ENCODE results near the gene OR10G7. TPM values are rescaled to one million over a fixed set of nuclear protein-coding genes. Genes with fewer than 3 reads are reported as not detected.

Gene OR10G7
- not detected for total RNA-seq

- no peak for DNase-seq (ENCODE audit: low spot score)
Observed at GRCh38 chr11:124041254-124041653, at the start of gene OR10G7. TSS of gene OR10G7 (minus strand) at chr11:124041325. CDS start at chr11:124039001, 2,324 bp downstream.

GRCh38 chr11:124085997-124086846, 45.1 kb upstream of the OR10G7 start:
- no peak for DNase-seq (ENCODE audit: low spot score)

- DNase-seq (ENCODE audit: low spot score), result no peak
Observed at GRCh38 chr11:124085583-124085982, 44.5 kb upstream of the OR10G7 start.

GRCh38 chr11:124082371-124082770, 41.2 kb upstream of the OR10G7 start:
- no peak for DNase-seq (ENCODE audit: low spot score)

GRCh38 chr11:124081483-124081882, 40.4 kb upstream of the OR10G7 start:
- no peak for DNase-seq (ENCODE audit: low spot score)

- no peak for DNase-seq (ENCODE audit: low spot score)
Observed at GRCh38 chr11:124080327-124081001, 39.3 kb upstream of the OR10G7 start.

GRCh38 chr11:124079631-124080326, 38.7 kb upstream of the OR10G7 start:
- DNase-seq (ENCODE audit: low spot score), result no peak

GRCh38 chr11:124078591-124078990, 37.5 kb upstream of the OR10G7 start:
- no peak for DNase-seq (ENCODE audit: low spot score)

- DNase-seq (ENCODE audit: low spot score), result no peak
Observed at GRCh38 chr11:124077266-124077665, 36.1 kb upstream of the OR10G7 start.

GRCh38 chr11:124075841-124076651, 34.9 kb upstream of the OR10G7 start:
- peak; percentile 47 for DNase-seq (ENCODE audit: low spot score)

- no peak for DNase-seq (ENCODE audit: low spot score)
Observed at GRCh38 chr11:124075492-124075840, 34.3 kb upstream of the OR10G7 start.

GRCh38 chr11:124074554-124074953, 33.4 kb upstream of the OR10G7 start:
- DNase-seq (ENCODE audit: low spot score), result no peak

- no peak for DNase-seq (ENCODE audit: low spot score)
Observed at GRCh38 chr11:124072147-124072546, 31.0 kb upstream of the OR10G7 start.

- DNase-seq (ENCODE audit: low spot score), result no peak
Observed at GRCh38 chr11:124071623-124071948, 30.5 kb upstream of the OR10G7 start.

- DNase-seq (ENCODE audit: low spot score), result peak; percentile 79
Observed at GRCh38 chr11:124070915-124071622, 29.9 kb upstream of the OR10G7 start.

GRCh38 chr11:124069429-124070401, 28.6 kb upstream of the OR10G7 start:
- DNase-seq (ENCODE audit: low spot score), result no peak

GRCh38 chr11:124068601-124069110, 27.5 kb upstream of the OR10G7 start:
- no peak for DNase-seq (ENCODE audit: low spot score)

GRCh38 chr11:124052966-124053365, 11.8 kb upstream of the OR10G7 start:
- DNase-seq (ENCODE audit: low spot score), result no peak

- DNase-seq (ENCODE audit: low spot score), result no peak
Observed at GRCh38 chr11:124050748-124051147, 9.6 kb upstream of the OR10G7 start.

- DNase-seq (ENCODE audit: low spot score), result no peak
Observed at GRCh38 chr11:124043420-124043819, 2.3 kb upstream of the OR10G7 start.

Measured in ureter (tissue), 1 donor.